Breast epithelium (tissue), 4 donors: ENCODE results near the gene RUVBL1. TPM values are rescaled to one million over a fixed set of nuclear protein-coding genes. Genes with fewer than 3 reads are reported as not detected.

ENCODE experiments used
- DNase-seq, 2 donors: peaks; one replicate each; pipeline ENCODE4 v3.0.0-alpha.2; 2019; ENCODE audit warnings: low spot score in 2 of 2
- H3K27ac ChIP-seq, 2 donors: fragments of 200-600 bp; sonication (generic) in 1 of 2; one replicate each; pipeline ENCODE4 v1.5.1; 2016 to 2019; ENCODE audit warnings: mild to moderate bottlenecking in 1 of 2
- H3K27me3 ChIP-seq, 2 donors: fragments of 200-600 bp; sonication (generic) in 1 of 2; one replicate each; pipeline versions ENCODE4 v1.5.1 to v1.6.0; 2017 to 2019; ENCODE audit warnings: control low read depth in 1 of 2, mild to moderate bottlenecking in 1 of 2
- H3K36me3 ChIP-seq: fragments of 200-600 bp; one replicate; pipeline ENCODE4 v1.5.1; 2019
- H3K4me1 ChIP-seq, 2 donors: fragments of 200-600 bp; sonication (generic); one replicate each; pipeline ENCODE4 v1.5.1; 2016 to 2019; ENCODE audit warnings: control low read depth in 1 of 2
- H3K4me3 ChIP-seq, 3 donors: fragments of 200-600 bp; sonication (generic); 1 replicate in 2 of 3; 2 replicates in 1 of 3; pipeline ENCODE4 v1.5.1; 2016 to 2019; ENCODE audit warnings: mild to moderate bottlenecking in 3 of 3, moderate library complexity in 2 of 3
- H3K9me3 ChIP-seq, 2 donors: fragments of 200-600 bp; sonication (generic) in 1 of 2; one replicate each; pipeline ENCODE4 v1.5.1; 2016 to 2019; ENCODE audit warnings: control low read depth in 1 of 2
- POLR2A ChIP-seq: fragments of 450-650 bp; IDR thresholded peaks from one replicate; pipeline ENCODE4 v1.6.1; 2016; ENCODE audit warnings: antibody characterized with exemption, mild to moderate bottlenecking, moderate library complexity
- POLR2AphosphoS5 ChIP-seq, 3 donors: sonication (generic); formaldehyde crosslinking; IDR thresholded peaks; one replicate each; pipeline ENCODE4 v1.6.1; 2017; ENCODE audit warnings: antibody characterized with exemption in 3 of 3
- intact Hi-C: fragments of 100-400 bp; cut with DNase I; formaldehyde crosslinking; loops from one replicate; pipeline ENCODE4 v1.15.1; 2023; ENCODE audit warnings: low total_unique reads
- total RNA-seq, 3 donors: library from RNA; depleted of rRNA; stranded (reverse); fragments of >200 nt; gene quantifications; one replicate each; pipeline ENCODE4 v1.1.0, GENCODE V29; 2016
- TF ChIP-seq, protein P1 (sequence below), 3 donors: fragments of 450-650 bp; IDR thresholded peaks; one replicate each; pipeline ENCODE4 v1.5.1; 2016 to 2017; ENCODE audit warnings: antibody characterized with exemption in 3 of 3, mild to moderate bottlenecking in 3 of 3, moderate library complexity in 3 of 3

RUVBL1 gene
- total RNA-seq, 3 donors from 2014 or later, result 17.8 to 50.5 (median 36.0) TPM

DNA sequence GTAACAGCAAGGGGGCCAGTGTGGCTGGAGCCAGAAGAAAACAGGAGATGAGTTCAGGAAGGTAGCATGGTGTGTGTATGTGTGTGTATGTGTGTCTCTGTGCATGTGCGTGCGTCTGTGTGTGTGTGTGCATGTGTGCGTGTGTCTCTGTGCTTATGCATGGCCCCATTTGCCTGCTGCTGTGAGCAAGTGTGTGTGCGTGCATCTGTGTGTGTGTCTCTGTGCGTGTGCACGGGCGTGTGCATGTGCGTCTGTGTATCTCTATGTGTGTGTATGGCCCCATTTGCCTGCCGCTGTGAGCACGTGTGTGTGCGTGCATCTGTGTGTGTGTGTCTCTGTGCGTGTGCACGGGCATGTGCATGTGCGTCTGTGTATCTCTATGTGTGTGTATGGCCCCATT lies 22.6 kb upstream of the RUVBL1 start:
- no peak for DNase-seq
- Histone ChIP-seq H3K27ac (no peak overlapping the region), H3K27me3 (no peaks in the 10 kb centered on the region), H3K9me3 (no peaks in the 10 kb centered on the region), H3K4me1 (no peaks in the 10 kb centered on the region), H3K36me3 (no peaks in the 10 kb centered on the region), H3K4me3 (no peak overlapping the region)
- intact Hi-C loops, result no loop called here
- no peak for TF ChIP-seq POLR2A

DNA sequence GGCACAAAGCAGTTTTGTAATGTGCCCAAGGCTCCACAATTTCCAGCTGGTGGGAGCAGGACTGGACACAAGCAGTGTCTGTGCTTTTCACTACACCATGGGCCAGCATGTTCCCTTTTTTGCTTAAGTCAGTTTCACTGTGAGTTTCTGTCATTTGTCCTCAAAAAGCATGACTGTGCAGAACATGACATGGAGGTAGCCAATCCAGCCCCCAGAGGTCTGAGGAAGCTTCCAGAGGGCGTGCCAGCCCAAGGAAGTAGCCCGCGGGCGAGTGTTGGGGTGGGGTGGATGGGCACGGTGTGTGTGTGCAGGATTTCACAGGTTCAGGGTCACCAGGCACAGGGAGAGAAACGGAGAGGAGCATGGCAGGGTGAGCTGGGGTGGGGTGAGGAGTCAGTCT lies 21.7 kb upstream of the RUVBL1 start:
- H3K4me3 ChIP-seq, result no peak overlapping the region
- TF ChIP-seq POLR2AphosphoS5 (IDR thresholded peaks at IDR 0.05) (no peak), POLR2A (no peak)
- TF ChIP-seq, protein P1, sequence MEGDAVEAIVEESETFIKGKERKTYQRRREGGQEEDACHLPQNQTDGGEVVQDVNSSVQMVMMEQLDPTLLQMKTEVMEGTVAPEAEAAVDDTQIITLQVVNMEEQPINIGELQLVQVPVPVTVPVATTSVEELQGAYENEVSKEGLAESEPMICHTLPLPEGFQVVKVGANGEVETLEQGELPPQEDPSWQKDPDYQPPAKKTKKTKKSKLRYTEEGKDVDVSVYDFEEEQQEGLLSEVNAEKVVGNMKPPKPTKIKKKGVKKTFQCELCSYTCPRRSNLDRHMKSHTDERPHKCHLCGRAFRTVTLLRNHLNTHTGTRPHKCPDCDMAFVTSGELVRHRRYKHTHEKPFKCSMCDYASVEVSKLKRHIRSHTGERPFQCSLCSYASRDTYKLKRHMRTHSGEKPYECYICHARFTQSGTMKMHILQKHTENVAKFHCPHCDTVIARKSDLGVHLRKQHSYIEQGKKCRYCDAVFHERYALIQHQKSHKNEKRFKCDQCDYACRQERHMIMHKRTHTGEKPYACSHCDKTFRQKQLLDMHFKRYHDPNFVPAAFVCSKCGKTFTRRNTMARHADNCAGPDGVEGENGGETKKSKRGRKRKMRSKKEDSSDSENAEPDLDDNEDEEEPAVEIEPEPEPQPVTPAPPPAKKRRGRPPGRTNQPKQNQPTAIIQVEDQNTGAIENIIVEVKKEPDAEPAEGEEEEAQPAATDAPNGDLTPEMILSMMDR (IDR thresholded peaks at IDR 0.05), result no peak
- intact Hi-C loops, result no loop called here
- H3K4me1 ChIP-seq, result no peaks in the 10 kb centered on the region
- DNase-seq, result no peak
- H3K9me3 ChIP-seq, result no peaks in the 10 kb centered on the region
- H3K36me3 ChIP-seq, result no peaks in the 10 kb centered on the region
- no peak overlapping the region for H3K27ac ChIP-seq
- no peaks in the 10 kb centered on the region for H3K27me3 ChIP-seq

DNA sequence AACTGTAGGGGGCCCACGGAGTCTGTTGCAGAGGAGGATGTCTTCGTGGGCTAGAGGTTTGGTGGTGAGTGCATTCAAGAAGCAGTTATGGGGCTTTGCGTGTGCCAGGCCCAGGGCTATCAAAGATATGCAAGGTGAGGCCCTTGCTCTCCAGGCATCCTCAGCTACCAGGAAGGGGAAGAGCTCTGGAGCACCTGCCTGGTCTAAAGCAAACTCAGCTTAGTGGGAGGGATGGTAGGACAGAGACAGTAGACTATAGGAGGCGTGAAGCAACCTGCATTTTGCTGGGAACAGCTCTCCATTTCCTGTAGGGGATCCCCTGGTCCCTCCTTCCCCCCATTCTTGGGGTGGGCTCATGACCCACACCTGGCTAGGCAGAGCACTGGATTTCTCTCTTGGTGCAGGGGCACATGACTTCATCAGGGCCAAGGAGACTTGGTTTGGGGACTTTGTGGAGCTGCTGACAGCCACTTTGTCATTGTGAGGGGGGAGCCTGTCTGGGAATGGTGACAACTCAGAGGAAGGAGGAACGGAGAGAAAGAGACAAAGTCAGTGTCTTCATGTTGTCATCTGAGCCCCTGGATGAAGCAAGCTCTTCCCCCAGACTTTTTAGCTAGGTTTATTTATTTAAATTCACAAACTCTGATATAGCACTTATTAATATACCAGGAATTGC lies 21.0 kb upstream of the RUVBL1 start:
- H3K4me3 ChIP-seq, result no peak overlapping the region
- TF ChIP-seq POLR2A (no peak), POLR2AphosphoS5 (IDR thresholded peaks at IDR 0.05) (no peak)
- TF ChIP-seq, protein P1 (IDR thresholded peaks at IDR 0.05), result no peak
- H3K4me1 ChIP-seq, result no peaks in the 10 kb centered on the region
- no peak for DNase-seq
- H3K9me3 ChIP-seq, result no peaks in the 10 kb centered on the region
- H3K36me3 ChIP-seq, result no peaks in the 10 kb centered on the region
- no peak overlapping the region for H3K27ac ChIP-seq
- intact Hi-C loops, result no loop called here
- H3K27me3 ChIP-seq, result no peaks in the 10 kb centered on the region

DNA sequence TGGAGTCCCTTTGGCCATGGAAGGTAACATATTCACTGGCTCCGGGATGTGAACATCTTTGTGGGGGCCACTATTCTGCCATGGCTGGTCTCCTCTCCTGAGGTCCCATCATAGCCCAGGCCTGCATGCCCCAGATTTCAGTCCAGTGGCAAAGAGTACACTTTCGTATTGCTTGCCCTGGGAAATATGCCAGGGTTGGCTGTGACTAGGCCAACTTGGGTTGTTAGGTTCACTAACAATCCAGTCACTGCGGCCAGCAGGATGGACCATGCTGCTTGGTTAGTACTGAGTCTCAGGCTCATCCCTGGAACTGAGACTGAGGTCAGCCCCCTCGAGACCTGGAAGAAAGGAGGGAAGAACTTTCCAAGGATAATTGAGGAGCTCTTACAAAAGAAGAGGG lies 19.9 kb upstream of the RUVBL1 start:
- H3K9me3 ChIP-seq, result no peaks in the 10 kb centered on the region
- intact Hi-C loops, result no loop called here
- no peak overlapping the region for H3K27ac ChIP-seq
- H3K4me1 ChIP-seq, result no peaks in the 10 kb centered on the region
- H3K27me3 ChIP-seq, result no peaks in the 10 kb centered on the region
- TF ChIP-seq, protein P1 (IDR thresholded peaks at IDR 0.05), result no peak
- no peak for TF ChIP-seq POLR2AphosphoS5 (IDR thresholded peaks at IDR 0.05)
- H3K4me3 ChIP-seq, result no peak overlapping the region
- DNase-seq, result no peak
- H3K36me3 ChIP-seq, result no peaks in the 10 kb centered on the region

DNA sequence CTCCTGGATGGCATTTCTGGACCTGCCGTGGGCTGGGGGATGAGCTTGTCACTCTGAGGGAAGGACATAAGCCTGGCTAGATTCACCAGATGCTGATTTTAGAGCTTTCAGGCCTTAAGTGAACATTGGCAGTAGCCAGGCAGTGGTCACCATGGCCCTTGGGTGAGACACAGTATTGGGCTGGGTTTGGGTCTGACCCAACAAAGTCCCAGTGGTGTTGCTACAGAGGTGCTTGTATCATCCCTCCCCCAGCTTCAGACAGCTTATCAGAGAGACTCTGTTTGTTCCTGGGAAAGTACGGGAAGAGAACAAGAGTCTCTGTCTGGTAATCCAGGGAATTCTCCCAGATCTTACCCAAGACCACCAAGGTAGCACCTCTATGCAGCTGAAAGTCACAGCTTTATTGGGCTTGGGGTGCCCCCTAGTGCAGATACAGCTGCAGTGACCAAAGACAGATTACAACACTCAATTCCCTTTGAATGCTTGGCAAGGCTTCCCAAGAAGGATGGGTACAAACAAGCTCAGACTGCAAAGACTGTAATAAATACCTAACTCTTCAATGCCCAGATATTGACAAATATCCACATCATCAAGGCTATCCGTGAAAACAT lies 9.8 kb upstream of the RUVBL1 start:
- DNase-seq, result no peak
- TF ChIP-seq POLR2AphosphoS5 (IDR thresholded peaks at IDR 0.05) (no peak), POLR2A (no peak)
- TF ChIP-seq, protein P1 (IDR thresholded peaks at IDR 0.05), result no peak
- intact Hi-C loops, result no loop called here
- no peaks in the 10 kb centered on the region for H3K9me3 ChIP-seq
- no peak overlapping the region for H3K27ac ChIP-seq
- no peak overlapping the region for H3K4me3 ChIP-seq
- no peaks in the 10 kb centered on the region for H3K4me1 ChIP-seq
- H3K36me3 ChIP-seq, result no peaks in the 10 kb centered on the region
- no peaks in the 10 kb centered on the region for H3K27me3 ChIP-seq
